Measurements from ENCODE around the gene ODC1.

Gene ODC1

DNA sequence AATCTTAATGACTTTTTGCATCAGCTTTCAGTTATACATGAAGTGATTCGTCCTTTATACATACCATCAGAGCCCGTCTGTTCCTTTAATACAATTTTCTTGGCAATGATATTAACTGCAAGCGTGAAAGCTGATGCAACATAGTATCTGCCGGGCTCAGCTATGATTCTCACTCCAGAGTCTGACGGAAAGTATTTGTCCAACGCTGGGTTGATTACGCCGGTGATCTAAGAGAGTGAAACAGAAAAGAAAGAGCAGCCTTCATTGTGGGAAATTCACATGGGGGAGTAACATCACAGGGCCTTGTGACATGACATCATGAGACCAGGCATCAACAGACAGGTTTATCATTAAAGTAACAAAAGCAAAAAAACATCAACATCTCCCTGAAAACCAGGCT is 6.2 kb downstream of the ODC1 start:
- in situ Hi-C loops (cut with HindIII; ENCODE audit: low sequenced_read_pairs), result no loop called here
- no peak overlapping the region for H3K4me3 ChIP-seq (ENCODE audit: low read depth, low read length)
- DNase-seq (ENCODE audit: low read depth), result no peak
- TF ChIP-seq, protein P1, sequence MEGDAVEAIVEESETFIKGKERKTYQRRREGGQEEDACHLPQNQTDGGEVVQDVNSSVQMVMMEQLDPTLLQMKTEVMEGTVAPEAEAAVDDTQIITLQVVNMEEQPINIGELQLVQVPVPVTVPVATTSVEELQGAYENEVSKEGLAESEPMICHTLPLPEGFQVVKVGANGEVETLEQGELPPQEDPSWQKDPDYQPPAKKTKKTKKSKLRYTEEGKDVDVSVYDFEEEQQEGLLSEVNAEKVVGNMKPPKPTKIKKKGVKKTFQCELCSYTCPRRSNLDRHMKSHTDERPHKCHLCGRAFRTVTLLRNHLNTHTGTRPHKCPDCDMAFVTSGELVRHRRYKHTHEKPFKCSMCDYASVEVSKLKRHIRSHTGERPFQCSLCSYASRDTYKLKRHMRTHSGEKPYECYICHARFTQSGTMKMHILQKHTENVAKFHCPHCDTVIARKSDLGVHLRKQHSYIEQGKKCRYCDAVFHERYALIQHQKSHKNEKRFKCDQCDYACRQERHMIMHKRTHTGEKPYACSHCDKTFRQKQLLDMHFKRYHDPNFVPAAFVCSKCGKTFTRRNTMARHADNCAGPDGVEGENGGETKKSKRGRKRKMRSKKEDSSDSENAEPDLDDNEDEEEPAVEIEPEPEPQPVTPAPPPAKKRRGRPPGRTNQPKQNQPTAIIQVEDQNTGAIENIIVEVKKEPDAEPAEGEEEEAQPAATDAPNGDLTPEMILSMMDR (IDR thresholded peaks at IDR 0.05; ENCODE audit: low read depth, low read length, missing control alignments), result no peak

DNA sequence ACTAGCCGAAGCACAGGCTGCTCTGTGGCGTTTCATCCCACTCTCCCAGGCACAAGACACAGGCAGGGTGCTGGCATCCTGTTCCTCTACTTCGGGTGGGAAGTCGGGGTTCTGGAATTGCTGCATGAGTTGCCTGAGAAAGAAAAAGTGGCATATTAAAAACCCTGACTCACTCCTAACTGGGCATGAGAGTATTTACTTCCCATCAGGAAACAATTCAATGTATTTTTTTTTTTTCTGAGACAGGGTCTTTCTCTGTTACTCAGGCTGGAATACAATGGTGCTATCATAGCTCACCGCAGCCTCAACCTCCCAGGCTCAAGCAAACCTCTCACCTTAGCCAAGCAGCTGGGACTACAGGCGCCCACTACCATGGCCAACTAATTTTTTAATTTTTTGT is 7.4 kb downstream of the ODC1 start:
- no peak for DNase-seq (ENCODE audit: low read depth)
- no peak overlapping the region for H3K4me3 ChIP-seq (ENCODE audit: low read depth, low read length)
- in situ Hi-C loops (cut with HindIII; ENCODE audit: low sequenced_read_pairs), result no loop called here
- TF ChIP-seq, protein P1 (IDR thresholded peaks at IDR 0.05; ENCODE audit: low read depth, low read length, missing control alignments), result no peak

GRCh38 chr2:10439971-10440370 is 8.2 kb downstream of the ODC1 start:
- H3K4me3 ChIP-seq (ENCODE audit: low read depth, low read length), result no peak overlapping the region
- TF ChIP-seq, protein P1 (IDR thresholded peaks at IDR 0.05; ENCODE audit: low read depth, low read length, missing control alignments), result no peak
- in situ Hi-C loops (cut with HindIII; ENCODE audit: low sequenced_read_pairs), result no loop called here
- no peak for DNase-seq (ENCODE audit: low read depth)

DNA sequence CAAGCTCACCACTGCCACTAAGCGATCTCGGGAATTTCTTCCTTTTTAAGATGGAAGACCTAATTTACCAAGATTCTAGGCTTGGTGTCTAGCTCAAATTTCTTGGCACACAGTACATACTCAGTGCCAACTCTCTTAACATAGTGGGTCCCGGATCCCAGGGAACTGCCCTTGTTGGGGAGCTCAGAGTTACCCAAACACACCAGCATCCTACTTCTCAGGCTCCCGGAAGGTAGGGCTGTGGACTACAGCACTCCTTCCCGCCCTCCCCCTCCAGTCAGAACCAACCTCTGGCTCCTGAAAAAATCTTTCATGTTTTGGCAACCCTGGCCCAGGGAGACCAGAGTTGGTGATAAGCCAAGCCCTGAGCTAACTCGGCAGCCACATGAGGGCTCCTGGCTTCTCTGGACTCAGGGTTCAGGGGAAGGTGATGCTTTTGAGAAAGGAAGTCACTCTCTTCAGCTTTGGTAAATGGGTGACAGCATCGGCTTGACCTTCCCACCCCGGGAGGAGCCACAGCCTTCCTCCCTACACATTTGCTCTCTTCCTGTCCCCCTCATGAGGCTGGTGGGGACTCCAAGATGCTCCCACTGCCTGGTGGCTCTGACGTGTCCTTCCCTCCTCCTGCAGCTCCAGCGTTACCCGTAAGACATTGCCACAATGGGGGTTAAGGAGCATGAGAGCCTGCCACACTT is 8.8 kb downstream of the ODC1 start:
- no peak overlapping the region for H3K4me3 ChIP-seq (ENCODE audit: low read depth, low read length)
- TF ChIP-seq, protein P1 (IDR thresholded peaks at IDR 0.05; ENCODE audit: low read depth, low read length, missing control alignments), result peak; percentile 19
- DNase-seq (ENCODE audit: low read depth), result peak; percentile 55
- in situ Hi-C loops (cut with HindIII; ENCODE audit: low sequenced_read_pairs), result no loop called here

DNA sequence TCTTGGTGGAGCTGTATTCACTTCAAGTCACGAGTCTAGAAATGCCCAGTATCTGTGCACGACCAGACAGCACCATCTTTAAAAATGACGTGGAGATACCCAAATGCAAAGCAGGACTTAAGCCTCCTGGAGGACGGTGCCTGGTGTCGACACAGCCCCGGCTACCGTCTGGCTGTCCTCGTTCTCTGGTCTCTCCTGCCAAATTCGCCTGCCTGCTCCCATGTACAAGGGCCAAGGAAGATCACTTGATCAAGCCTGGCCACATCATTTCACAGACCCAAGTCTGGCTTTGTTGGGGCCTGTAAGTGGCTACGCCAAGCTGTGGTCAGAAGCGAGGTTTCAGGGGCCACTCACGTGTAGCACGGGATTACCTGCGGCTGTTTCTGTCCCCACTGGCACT is 9.4 kb downstream of the ODC1 start:
- in situ Hi-C loops (cut with HindIII; ENCODE audit: low sequenced_read_pairs), result no loop called here
- DNase-seq (ENCODE audit: low read depth), result no peak
- H3K4me3 ChIP-seq (ENCODE audit: low read depth, low read length), result no peak overlapping the region
- TF ChIP-seq, protein P1 (IDR thresholded peaks at IDR 0.05; ENCODE audit: low read depth, low read length, missing control alignments), result no peak

DNA sequence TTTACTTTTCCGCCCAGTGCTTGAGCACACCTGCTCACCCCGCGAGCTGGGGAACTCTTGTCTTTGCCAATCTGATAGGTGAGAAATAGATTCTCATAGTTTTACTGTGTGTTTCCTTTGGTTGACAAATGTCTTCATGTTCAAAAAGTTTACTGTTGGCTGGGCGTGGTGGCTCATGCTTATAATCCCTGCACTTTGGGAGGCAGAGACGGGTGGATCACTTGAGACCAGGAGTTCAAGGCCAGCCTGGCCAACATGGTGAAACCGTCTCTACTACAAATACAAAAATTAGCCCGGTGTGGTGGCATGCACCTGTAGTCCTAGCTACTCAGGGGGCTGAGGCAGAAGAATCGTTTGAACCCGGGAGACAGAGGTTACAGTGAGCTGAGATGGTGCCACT is 10.3 kb downstream of the ODC1 start:
- DNase-seq (ENCODE audit: low read depth), result no peak
- TF ChIP-seq, protein P1 (IDR thresholded peaks at IDR 0.05; ENCODE audit: low read depth, low read length, missing control alignments), result no peak
- in situ Hi-C loops (cut with HindIII; ENCODE audit: low sequenced_read_pairs), result no loop called here
- H3K4me3 ChIP-seq (ENCODE audit: low read depth, low read length), result no peak overlapping the region
